Activated CD4-positive, alpha-beta T cell treated with anti-CD3 and anti-CD28 coated beads, Interleukin-2, Interleukin-4, amounts not matched to agents 100 ng/mL and 50 ng/mL, durations not matched to agents 16 hours and 8 hours (primary cell): ENCODE results near the gene PARP12.

Experiments
- DNase-seq: peaks from one replicate; pipeline ENCODE4 v3.0.0-alpha.2; 2020; ENCODE audit warnings: low spot score

PARP12 gene

DNA sequence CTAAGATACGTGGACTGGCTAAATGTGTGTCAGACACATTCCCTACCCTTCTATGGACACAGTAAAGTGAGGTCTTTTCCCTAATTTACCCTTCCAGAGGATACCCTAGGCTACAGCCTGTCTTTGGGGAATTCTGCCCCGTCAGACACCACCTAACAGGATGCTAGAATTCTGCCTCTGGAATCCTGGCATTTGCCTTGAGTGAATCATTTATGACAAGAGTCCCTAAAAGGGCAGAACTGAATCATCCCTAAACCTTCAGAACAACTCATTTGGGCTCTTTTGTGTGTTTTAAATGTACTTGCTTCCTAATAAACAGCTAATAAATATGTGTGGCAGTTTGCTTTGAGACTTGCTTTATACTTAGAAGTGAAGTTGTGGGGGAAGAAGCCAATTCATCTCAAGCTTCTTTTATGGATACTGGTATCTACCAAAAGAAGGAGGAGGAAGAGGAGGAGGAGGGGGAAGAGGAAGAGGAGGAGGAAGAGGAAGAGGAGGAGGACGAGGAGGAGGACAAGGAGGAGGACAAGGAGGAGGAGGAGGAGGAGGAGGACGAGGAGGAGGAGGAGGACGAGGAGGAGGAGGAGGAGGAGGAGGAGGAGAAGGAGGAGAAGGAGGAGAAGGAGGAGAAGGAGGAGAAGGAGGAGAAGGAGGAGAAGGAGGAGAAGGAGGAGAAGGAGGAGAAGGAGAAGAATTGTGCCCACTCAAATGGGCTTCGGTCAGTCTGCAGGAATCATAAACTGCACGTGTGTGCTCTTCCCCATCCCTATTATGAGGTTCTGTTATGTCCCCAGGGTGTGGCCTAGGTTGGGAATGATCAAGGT, 27.1 kb downstream of the PARP12 start:
- no peak for DNase-seq

DNA sequence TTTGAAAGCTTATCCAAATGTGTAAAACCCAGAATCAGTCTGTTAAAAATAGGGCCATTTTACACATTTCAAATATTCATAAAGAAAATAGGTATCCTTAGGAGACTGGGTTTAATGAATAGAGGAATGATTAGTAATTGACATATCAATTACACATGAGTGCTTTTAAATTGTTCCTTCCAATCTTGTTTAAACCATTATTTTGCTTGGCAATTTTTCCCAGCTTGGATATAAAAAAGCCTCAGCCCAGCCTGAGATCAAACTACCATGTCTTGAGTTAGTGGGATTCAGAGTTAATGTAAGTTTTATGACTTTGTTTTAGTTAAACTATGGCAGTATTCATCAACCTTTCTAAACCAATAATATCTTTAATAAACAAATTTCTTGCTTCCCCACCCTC, 28.3 kb downstream of the PARP12 start:
- DNase-seq: no peak

DNA sequence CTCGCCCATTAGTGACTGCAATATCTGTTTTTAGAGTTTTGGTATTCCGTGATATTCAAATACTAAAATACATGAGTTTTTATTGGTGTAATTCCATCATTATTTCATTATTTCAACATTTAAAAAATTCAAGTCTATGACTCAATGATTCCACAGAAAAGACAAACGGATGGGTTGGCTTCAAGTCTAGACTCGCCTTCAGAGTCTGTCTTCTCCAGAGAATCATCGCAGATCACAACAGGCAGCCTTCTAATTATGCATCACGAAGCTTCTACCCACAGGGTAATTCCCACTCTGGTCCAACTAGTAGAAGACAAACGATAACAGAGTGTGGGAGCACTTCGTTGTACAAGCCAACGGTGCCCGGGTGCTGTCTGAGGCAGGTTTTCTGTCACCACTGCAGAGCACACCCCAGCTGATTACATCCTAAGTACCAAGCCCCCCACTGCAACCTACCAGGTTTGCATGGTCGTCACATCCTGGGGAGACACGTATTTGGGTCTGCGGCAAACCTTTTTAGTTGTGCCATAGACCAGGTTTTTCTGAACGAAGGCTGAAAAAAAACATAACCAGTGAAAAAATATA, 28.9 kb downstream of the PARP12 start:
- DNase-seq: no peak

DNA sequence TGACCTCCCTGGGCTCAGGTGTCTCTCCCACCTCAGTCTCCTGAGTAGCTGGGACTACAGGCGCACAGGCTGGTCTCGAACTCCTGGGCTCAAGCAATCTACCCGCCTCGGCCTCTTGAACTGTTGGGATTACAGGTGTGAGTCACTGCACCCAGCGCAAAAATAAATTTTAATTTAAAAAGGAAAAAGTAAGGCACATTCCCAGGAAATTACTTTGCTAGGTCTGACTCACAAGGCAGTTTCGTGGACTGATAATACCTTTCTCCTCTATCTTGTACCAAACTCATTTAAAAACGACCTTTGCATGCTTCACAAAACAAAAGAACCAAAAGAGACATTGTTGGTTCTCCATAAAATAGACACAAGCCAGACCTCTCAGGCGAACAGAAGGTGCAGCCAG, 29.7 kb downstream of the PARP12 start:
- no peak for DNase-seq

DNA sequence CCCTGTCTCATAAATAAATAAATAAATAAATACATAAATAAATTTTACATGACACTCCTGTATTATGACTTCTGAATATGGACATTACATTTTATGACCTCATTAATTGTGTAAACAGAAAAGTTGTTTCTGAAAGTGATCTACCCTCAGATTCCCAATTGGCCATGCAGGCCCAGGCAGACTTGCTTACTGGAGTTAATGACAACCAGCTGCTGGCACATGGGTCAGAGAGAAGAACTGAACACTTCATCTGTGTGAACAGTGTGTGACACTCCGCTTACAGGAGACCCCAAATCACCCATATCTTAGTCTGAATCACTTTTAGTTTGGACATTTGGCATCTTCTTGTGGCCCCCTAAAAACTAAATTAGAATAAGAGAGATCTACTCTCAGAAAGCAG, 31.4 kb downstream of the PARP12 start:
- no peak for DNase-seq

DNA sequence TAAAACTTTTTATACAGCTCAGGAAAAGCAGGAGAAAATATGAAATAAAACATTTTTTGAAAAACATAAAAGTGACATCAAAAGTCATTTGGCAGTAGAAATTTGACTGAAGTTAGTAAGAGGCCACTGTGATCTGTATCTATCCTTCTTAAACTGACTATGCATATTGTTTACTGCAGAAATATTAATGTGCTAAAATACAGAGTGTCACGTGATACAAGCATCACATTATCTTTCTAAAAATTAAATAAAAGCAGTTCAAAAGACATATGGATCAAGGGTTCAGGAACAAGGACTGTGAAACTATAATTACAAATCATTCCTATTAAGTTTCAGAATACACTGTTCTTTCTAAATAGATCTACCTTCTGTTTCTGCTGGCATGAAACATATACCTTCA, 33.7 kb downstream of the PARP12 start:
- no peak for DNase-seq

DNA sequence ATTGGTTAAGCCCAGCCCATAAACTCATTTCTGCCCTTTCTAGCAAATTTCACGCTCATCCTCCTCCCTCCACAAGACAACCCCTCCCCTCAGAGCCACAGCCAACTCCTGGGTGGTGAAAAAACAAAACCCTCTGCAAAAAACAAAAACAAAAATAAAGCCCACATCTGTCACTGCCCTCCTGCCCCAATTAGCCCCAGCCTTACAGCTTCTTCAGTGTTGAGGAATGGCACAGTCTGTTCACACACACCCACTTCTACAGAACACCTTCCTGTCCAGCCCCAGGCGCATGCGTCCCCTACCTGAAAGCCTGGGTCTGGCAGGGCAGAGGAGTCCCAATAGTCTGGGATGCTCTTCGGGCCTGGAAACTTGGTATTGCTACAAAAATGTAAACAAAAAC, 34.4 kb downstream of the PARP12 start:
- DNase-seq: no peak

DNA sequence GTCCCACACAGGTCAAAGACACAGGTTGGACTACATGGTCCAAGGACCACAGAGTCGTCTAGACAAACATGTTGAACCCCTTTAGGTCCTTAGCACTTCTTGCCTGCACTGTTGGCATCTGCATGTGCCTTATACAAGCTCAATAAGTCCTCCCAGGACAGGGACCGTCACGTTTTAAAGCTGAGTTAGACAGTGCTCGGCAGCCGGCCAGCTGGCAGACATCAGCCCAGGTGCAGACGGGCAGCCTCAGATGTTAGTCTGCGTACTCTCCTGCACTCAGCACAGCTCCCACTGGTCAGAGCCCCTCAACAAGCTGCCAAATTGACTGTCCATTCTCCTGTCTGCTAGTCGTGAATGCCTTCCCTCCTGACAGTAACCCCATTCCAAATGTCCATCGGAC, 34.9 kb downstream of the PARP12 start:
- no peak for DNase-seq

DNA sequence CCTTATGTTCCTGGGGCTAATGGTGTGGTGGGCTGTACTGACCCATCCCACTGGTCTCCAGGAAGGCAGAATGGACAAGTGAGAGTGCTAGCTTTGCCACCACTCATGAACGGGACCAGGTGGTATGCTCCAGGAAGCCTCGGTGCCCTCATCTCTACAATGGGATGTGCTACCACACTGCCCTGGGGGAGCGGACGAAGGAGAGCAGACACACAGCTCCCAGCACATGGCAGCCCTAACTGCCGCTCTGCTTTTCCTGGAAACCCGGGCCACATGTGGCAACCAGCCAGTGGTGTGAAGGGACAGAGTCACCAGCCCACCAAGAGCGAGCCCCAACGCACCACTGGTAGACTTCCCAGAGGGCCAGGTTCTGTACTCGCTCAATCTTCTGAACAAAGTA, 35.8 kb downstream of the PARP12 start:
- no peak for DNase-seq

DNA sequence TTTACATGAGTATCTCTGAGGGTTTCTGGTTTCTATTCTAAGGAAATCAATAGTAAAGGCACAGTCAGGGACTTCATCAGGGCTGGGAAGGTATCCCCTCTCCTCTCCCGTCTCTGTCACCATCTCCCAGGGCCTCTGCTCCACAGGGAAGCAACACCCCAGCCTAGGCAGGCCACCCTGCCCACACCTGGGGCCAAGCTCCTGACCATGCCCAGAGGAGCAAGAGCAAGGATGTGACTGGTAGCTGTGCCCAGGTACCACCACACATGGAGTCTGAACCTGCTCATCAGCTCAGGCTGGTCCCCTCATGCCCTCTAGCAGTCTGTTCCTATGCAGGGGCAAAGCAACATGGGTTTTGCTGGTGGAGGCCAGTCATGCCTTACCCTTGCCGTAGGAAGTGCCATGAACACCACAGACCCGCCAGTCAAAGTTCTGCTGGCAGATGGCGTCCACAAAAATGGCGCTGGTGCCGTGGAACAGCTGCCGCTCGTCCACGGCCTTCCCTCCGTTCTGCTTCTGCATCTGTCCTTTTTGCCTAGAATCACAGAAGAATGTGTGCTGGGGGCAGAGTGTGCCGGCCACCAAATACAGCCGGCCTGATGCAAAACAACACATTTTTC, 36.8 kb downstream of the PARP12 start:
- no peak for DNase-seq

DNA sequence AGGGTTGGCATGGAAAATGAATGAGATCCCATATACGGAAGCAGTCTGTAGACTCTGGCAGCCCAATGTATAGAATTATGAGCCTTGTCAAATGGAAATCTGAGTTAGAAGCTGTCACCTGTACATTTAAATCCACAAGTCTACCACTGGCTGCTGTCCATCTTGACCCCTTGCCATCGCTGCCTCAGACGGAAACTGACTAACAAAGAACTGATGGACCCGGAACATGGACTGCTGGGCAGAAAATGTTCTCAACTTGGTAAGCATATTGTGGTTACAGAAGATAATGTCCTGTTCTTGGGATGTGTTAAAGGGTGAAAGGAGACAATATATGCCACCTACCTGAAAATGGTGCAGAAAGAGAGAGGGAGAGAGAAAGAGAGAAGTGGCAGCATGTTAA, 37.5 kb downstream of the PARP12 start:
- no peak for DNase-seq

DNA sequence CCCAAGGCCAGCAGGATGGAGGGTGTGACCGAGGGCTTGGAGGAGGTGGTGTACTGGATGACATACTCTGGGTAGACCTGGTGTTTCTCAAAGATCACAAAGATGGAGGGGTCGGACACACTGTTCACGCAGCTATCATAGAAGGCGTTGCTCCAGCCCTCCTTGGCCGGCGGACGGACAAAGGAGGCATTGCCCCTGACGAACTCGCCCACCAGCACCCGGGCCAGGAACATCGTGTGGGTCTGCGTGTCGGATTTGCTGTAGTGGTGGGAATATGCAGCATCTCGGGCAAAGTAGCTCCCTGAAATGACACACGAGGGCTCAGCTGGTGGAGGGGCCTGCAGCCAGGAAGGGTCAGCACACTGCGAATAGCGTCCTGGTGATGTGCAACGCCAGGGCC, 38.2 kb downstream of the PARP12 start:
- no peak for DNase-seq

DNA sequence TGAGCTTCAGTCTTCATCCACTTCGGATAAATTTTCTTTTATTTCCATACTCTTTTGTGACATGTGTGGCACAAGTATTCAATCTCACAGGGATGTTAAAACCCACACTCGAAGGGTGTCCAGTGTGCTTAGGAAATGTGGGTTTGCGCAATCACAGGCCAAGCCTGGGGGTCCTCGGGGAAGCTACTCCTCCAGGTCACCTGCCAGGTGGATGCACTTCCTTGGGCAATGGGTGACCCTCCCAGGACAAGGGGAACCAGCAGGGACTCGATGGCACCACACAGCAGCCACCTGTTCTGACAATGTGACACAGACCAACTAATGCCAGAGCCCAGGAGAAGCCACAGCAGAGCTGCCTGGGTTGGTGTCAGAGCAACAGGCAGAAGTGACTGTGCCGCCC, 39.0 kb downstream of the PARP12 start:
- DNase-seq: no peak

DNA sequence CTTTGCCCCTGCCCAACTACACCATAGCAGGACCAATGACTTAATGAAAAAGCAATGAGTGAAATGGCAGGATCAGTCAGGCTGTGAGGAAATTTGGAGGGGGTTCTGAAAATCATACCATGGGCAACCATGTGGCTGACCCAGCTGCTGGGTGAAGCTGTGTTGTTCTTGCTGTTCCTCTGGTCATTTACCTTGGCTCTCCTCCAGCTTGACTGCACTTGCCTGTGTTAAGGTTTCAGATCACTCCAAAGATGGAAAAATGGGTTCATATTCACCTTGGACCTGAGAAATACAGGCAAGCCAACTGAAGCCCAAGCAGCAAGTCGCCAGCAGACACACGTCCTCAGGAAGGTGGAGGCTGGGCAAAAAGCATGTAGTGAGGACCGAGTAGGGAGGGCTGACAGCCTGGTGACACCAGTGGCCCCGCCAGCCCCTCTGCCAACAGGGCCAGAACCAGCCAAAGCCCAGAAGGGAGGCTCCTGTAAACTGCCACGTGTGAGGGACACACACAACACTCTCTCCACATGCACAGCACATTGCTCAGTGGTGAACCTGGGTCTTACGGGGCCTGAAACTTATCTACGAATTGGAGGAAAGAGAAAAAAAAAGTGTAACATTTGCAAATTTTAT, 40.1 kb downstream of the PARP12 start:
- DNase-seq: no peak

DNA sequence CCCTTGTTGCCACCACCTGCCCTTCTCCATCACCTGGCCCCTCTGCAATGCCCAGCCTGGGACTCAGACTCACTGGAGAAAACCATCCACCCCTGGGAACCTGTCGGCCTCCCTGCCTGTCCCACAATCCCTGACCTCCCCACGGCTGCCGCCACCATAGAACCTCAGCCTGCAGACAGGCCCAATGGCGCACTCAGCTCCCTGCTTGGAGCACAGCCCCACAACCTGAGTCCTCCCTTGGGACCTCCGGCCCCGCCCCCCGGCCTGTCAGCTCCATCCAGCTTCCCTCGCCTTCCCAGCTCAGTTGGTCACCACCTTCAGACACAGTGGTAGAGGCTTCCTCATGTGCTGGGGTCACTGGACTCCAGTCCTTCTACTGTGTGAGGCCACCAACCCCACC, 41.1 kb downstream of the PARP12 start:
- no peak for DNase-seq

DNA sequence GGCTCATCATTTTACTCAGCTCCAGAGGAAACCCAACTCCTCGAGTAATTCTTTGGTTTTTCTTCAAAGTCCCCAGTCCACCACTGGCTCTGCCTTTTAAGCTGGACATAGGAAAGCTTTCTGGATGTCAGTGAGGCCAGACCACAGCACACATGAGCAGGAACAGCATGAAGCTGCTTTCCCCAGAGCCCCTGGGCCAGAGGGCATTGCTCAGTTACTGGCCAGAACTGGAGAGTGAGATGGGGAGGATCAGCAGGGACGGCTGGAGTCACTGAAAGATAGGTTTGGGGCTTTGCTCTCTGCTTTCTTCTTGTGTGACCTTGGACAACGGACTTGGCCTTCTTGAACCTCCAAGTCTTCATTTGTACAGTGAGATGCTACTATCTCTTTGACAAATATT, 43.1 kb downstream of the PARP12 start:
- no peak for DNase-seq

DNA sequence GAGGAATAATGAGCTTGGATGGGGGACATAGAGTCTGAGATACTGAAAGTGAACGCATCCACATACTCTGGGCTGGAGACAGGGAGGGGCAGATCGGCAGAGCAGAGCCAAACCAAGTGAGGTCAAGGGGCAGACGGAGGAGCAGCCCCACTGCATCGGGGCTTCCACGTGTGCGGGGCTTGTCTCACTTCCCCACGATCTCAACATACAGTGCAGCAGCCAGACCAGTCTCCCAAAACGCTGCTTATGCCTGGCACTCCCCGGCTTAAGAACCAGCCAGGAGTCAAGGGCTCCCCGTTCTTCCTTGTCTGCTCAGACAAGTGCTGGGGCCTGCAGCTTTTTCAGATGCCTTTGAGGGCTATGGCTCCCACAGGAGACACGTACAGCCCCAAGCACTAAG, 43.6 kb downstream of the PARP12 start:
- DNase-seq: no peak

DNA sequence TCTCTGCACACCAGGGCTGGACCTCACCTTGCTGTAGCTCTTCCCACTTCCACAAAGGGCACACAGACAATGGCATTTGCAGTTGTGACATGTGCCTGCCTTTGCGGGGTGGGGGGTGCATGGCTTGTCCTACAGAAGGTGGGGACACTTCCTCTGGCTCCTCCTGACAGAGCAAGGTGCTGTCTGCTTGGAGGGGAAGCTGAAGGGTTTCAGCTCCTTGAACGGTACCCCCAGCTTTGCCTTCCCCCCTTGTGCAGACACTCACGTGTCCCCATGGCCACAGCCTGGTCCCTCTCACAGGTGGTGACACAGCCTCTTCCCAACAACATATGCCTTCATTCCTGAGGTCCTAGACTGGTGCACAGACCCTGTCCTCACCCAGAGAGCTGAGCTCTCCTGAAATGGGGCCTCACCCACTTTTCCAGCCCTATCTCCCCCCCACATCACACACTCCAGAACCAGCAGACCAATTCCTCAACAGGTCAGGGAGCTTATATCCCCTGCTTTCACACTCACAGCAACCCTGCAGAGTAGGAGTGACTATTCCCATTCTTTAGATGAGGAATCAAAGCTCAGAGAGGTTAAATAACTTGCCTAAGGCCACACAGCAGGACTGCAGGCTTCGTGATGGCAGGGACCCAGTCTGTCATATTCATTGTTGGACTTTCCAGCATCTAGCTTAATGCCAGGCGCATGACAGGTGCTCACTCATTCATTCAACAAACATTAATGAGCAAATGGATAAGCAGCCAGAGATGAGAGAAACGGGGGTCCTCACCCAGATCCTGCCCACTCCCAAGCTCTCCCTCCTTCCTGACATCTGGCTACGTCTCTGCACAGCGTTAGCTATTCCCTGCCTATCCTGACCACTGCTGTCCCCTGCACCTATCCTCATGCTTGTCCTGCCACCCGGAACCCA, 44.4 kb downstream of the PARP12 start:
- no peak for DNase-seq

DNA sequence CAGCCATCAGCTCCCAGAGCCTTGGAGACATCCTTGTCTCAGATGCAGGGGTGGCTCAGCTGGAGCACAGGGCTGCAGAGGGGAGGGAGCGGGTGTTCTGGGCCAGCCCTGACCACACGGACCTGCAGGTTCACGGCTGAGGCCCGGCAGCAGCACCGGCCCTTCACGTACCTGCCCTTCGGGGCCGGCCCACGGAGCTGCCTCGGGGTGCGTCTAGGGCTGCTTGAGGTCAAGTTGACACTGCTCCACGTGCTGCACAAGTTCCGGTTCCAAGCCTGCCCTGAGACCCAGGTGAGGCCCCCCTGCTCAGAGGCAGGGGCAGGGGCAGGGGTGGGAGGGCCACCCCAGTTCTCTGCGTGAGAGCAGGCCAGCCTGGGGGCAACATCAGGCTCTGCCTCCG, 45.2 kb downstream of the PARP12 start:
- DNase-seq: no peak

DNA sequence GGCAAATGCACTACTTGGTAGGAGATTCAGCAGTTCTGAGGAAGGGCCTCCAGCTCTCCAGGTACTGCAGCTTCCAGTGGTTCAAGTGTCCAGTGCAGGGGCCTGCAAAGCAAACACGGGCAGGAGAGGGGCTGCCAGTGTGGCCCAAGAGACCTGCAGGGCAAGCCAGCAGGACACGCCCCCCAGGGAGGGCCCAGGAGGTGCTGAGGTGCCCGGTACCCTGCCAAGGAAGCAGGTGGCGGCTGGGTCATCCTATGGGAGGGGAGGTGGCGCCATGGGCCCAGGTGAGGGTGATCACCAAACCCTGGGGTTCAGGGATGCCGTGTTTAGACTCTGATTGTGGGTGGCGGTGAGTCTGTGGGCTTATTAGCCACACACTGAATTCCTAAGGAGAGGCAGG, 45.7 kb downstream of the PARP12 start:
- DNase-seq: no peak

DNA sequence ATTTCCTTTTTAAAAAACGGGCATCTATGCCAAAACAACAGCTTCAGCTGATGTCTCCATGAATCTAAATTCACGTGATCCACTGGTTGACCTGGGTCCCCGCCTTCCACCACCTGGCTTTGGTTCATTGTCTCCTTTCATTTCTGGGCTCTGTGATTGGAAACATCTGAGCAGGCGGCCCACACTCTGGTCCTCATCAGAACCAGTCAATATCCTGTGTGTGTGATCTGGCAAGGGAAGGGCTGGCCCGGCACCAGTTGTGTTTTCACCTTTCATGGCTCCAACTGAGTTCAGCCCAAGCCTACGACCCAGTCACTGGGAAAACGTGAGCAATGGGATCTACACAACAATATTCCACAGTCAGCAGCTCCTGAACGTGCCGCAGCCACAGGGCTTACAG, 46.2 kb downstream of the PARP12 start:
- DNase-seq: no peak

DNA sequence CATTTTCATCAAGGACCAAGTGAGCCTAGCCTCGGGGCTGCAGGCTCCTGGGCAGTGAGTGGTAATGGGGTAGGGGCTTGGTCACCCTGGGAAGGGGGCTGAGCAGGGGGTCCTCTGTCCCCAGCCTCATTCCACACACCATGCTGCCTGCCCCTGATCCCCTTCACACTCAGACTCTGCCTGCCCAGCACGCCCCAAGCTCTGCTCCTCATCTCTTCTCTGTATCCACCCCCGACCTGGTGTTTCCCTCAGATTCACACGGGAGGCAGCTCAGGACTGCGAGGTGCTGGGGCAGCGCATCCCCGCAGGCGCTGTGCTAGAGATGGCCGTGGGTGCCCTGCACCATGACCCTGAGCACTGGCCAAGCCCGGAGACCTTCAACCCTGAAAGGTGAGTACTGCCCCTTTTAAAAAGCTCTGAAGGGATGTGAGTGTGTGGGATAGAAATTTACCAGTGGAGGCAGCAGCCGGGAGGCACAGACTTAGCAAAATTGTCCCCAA, 47.2 kb downstream of the PARP12 start:
- DNase-seq: no peak
